Measurements from ENCODE around the gene MSI1. TPM values are rescaled to one million over a fixed set of nuclear protein-coding genes. Genes with fewer than 3 reads are reported as not detected.
"Not testable (repeated sequence)": the region's sequence is repeated elsewhere in the genome, so short reads cannot be mapped to it uniquely, and the experiment has no call there.

The MSI1 gene
- total RNA-seq, 2 experiments from 2014 or later, result 0.07 TPM; not detected in 1

DNA sequence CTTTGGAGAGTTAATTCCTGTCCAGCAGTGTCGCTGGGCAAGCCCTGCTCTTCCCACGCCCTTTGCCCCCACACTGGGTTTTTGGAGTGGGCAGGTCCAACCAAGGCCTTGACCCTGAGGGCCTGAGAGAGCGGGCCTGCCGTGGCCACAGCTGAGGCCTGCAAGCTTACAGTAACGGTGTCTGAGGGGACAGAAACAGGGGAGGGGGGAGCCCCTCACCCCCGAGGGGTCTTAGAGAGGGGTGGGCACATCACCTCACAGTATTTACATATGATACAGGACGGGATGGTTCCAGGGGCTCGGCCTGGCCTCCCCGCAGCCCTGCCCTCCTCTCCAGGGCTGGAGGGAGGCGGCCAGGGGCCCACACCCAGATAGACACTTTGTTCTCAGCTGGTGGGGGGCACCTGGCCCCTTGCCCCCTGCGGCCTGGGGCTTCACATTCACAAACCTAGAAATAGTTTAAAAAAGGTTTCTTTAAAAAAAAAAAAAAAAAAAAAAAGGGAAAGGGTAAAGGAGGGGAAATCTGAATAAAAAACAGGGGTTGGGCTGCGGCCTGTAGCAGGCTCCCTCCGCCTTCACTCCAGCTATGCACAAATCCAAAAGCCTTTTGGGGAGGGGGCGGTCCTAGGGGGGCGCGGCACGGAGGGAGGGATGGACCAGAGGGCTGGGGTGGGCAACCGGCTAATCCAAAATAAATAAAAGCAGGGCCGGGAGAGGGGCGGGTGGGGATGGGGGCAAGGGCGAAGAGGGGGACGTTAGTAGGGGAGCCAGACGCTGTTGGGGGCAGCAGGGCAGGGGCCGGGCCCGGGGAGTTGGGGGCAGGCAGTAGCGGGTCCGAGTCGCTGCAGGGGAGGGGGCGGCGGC is 26.6 kb downstream of the MSI1 start:
- Mint-ChIP-seq H3K4me3 (no peak overlapping the region), H3K36me3 (peaks cover 5% of the 10 kb centered on the region), H3K4me1 (no peaks in the 10 kb centered on the region), H3K9me3 (ENCODE audit: low read depth) (peaks cover 8% of the 10 kb centered on the region), H3K27me3 (peaks cover 8% of the 10 kb centered on the region), H3K27ac (no peak overlapping the region)
- ATAC-seq, result no peak
- no peak for DNase-seq
- CTCF ChIA-PET, result no interaction called here

DNA sequence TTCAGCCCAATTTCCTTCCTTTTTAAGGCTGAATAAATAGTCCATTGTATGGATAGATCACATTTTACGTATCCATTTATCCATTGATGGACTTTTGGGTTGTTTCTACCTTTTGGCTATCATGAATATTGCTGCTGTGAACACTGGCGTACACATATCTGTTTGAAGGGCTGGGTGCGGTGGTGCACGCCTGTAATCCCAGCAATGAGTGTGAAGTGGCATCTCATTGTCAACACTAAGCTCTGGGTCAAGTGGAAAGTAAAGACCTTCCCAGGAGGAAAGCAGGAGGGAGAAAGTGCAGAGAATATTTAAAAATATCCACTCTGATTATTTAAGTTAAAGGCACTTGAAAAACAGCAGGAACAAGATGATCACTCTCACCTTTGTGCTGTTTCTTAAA is 29.7 kb downstream of the MSI1 start:
- CTCF ChIA-PET, result interaction anchor here (1.1 kb wide), 1 partner anchor 117 kb away, joined by 3 read pairs; no protein-coding TSS in a partner anchor
- ATAC-seq, result no peak
- Mint-ChIP-seq H3K9me3 (ENCODE audit: low read depth) (peaks cover 8% of the 10 kb centered on the region), H3K27ac (no peak overlapping the region), H3K4me3 (no peak overlapping the region), H3K27me3 (peaks cover 8% of the 10 kb centered on the region), H3K36me3 (peaks cover 10% of the 10 kb centered on the region), H3K4me1 (no peaks in the 10 kb centered on the region)
- DNase-seq, result no peak

DNA sequence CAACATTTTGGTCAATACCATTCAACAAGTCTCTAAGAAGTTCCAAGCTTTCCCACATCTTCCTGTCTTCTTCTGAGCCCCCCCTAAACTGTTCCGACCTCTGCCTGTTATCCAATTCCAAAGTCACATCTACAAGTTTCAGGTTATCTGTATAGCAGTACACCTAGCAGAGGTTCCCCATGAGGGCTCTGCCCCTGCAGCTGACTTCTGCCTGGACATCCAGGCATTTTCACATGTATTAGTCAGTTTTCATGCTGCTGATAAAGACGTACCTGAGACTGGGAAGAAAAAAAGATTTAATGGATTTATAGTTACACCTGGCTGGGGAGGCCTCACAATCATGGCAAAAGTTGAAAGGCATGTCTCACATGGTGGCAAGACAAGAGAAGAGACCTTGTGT is 31.2 kb downstream of the MSI1 start:
- H3K4me3 Mint-ChIP-seq, result no peak overlapping the region
- no peak for ATAC-seq
- CTCF ChIA-PET, result interaction anchor here (1.3 kb wide), 1 partner anchor 29 kb away, joined by 3 read pairs; no protein-coding TSS in a partner anchor

DNA sequence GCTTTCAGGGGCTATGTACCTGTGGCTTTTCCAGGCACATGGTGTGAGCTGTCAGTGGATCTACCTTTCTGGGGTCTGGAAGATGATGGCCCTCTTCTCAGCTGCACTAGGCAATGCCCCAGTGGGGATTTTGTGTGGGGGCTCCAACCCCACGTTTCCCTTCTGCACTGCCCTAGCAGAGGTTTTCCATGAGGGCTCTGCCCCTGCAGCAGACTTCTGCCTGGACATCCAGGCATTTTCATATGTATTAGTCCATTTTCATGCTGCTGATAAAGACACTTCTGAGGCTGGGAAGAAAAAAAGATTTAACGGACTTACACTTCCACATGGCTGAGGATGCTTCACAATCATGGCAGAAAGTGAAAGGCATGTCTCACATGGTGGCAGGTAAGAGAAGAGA is 32.6 kb downstream of the MSI1 start:
- H3K27me3 Mint-ChIP-seq; H3K27ac Mint-ChIP-seq; H3K9me3 Mint-ChIP-seq (ENCODE audit: low read depth); ATAC-seq; H3K4me3 Mint-ChIP-seq; DNase-seq; H3K4me1 Mint-ChIP-seq: not testable (repeated sequence)
- CTCF ChIA-PET, result interaction anchor here (0.6 to 1.2 kb wide), 2 partner anchors 35 to 93 kb away, joined by 3 to 4 read pairs; no protein-coding TSS in a partner anchor
- H3K36me3 Mint-ChIP-seq, result peaks cover 10% of the 10 kb centered on the region

More for the DNA sequence above, 31.2 kb downstream of the MSI1 start:
- H3K9me3 Mint-ChIP-seq (ENCODE audit: low read depth), result peaks cover 8% of the 10 kb centered on the region
- peaks cover 10% of the 10 kb centered on the region for H3K36me3 Mint-ChIP-seq
- H3K4me1 Mint-ChIP-seq, result no peaks in the 10 kb centered on the region
- no peak for DNase-seq
- H3K27ac Mint-ChIP-seq, result no peak overlapping the region
- peaks cover 8% of the 10 kb centered on the region for H3K27me3 Mint-ChIP-seq

DNA sequence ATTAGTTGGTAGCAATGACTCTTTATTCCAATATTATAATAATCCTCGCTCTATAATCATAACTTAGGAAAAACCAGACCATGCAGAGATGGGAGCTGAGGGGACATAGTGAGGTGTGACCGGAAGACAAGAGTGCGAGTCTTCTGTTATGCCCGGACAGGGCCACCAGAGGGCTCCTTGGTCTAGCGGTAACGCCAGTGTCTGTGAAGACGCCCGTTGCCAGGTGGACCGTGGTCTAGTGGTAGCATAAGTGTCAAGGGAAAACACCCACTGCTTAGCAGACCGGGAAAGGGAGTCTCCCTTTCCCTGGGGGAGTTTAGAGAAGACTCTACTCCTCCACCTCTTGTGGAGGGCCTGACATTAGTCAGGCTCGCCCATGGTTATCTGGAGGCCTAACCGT is 33.5 kb downstream of the MSI1 start:
- not testable (repeated sequence) for H3K4me1 Mint-ChIP-seq; ATAC-seq; H3K9me3 Mint-ChIP-seq (ENCODE audit: low read depth); H3K4me3 Mint-ChIP-seq; H3K27me3 Mint-ChIP-seq; H3K27ac Mint-ChIP-seq
- peak; percentile 60 for DNase-seq
- H3K36me3 Mint-ChIP-seq, result peaks cover 10% of the 10 kb centered on the region
- CTCF ChIA-PET, result interaction anchor here (0.7 to 1.6 kb wide), 4 partner anchors 8 to 94 kb away, joined by 3 to 4 read pairs (median 4); partner anchors contain the start of genes PLA2G1B, RNU4-1 and SIRT4

DNA sequence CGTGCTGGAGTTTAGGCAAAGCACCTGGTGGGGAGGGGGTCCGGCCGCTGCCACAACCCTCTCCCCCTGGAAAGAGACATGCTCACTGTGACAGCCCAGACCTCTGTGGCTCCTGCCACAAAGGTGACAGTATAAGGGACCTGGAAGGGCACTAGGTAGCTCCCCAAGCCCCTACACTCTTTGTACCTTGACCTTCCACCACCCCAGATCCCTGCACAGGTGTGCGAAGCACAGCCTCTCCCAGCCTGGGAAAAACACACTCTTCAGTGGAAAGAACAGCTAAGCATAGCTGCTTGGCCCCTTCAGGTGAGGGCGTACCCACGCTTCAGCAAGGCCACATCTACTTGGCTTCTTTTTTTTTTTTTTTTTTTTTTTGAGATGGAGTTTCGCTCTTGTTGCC is 36.4 kb downstream of the MSI1 start:
- no peaks in the 10 kb centered on the region for H3K4me1 Mint-ChIP-seq
- CTCF ChIA-PET, result interaction anchor here (1.1 kb wide), 1 partner anchor 15 kb away, joined by 3 read pairs; no protein-coding TSS in a partner anchor
- no peak overlapping the region for H3K4me3 Mint-ChIP-seq
- H3K27ac Mint-ChIP-seq, result no peak overlapping the region
- peaks cover 6% of the 10 kb centered on the region for H3K36me3 Mint-ChIP-seq
- DNase-seq, result no peak
- no peak for ATAC-seq
- H3K27me3 Mint-ChIP-seq, result peaks cover under 1% of the 10 kb centered on the region
- H3K9me3 Mint-ChIP-seq (ENCODE audit: low read depth), result peaks cover 2% of the 10 kb centered on the region

DNA sequence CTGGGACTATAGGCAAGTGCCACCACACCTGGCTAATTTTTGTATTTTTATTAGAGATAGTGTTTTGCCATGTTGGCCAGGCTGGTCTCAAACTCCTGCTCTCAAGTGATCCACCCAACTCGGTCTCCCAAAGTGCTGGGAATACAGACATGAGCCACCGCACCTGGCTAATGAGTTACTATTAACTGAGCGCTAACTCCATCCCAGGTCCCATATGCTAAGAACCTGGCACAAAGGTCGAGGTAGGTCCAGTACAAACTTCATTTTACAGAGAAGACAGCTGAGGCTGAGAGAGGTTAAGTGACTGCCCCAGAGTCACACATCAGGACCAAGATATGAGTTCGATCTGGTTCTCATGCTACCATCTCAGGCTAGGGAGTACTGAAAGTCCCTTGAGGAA is 36.9 kb downstream of the MSI1 start:
- no peak for DNase-seq
- Mint-ChIP-seq H3K9me3 (ENCODE audit: low read depth) (no peaks in the 10 kb centered on the region), H3K4me1 (no peaks in the 10 kb centered on the region), H3K27ac (no peak overlapping the region), H3K36me3 (peaks cover 3% of the 10 kb centered on the region), H3K27me3 (no peaks in the 10 kb centered on the region), H3K4me3 (no peak overlapping the region)
- CTCF ChIA-PET, result no interaction called here
- no peak for ATAC-seq

DNA sequence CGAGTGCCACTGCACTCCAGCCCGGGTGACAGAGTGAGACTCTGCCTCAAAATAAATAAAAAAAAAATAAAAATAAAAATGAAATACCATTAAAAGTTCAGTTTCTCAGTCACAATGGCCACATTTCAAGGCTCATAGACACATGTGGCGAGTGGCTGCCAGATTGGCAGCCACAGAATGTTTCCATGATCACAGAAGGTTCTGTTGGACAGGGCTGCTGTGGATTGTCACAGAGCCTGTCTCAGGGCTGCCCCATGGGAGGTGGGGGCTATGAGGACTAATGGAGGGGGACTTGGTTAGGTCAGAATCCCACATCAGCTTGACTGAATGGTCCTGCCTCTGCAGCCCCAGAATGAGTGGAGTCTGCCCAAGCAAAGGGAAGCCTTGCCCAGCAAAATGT is 37.6 kb downstream of the MSI1 start:
- Mint-ChIP-seq H3K27ac (no peak overlapping the region), H3K4me3 (no peak overlapping the region), H3K9me3 (ENCODE audit: low read depth) (no peaks in the 10 kb centered on the region), H3K36me3 (no peaks in the 10 kb centered on the region), H3K27me3 (no peaks in the 10 kb centered on the region), H3K4me1 (no peaks in the 10 kb centered on the region)
- CTCF ChIA-PET, result no interaction called here
- DNase-seq (no peak), ATAC-seq (no peak)

DNA sequence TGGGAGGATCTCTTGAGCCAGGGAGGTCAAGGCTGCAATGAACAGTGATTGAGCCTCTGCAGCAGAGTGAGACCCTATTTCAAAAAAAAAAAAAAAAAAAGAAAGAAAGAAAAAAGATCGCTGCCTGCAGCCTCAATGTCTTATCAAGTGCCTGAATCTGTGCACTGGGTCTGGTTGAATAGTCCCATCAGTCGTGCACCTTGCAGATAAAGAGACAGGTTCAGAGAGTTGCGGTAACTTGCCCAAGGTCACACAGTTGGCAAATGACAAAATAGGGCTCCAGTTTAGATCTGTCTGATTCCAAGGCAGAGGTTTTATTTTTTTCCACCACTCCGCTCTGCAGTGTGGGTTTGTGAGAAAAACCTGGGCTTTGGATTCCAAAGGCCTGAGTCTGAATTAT is 40.7 kb downstream of the MSI1 start:
- Mint-ChIP-seq H3K4me1 (peaks cover 9% of the 10 kb centered on the region), H3K9me3 (ENCODE audit: low read depth) (no peaks in the 10 kb centered on the region), H3K36me3 (no peaks in the 10 kb centered on the region), H3K27ac (no peak overlapping the region), H3K27me3 (peaks cover 8% of the 10 kb centered on the region), H3K4me3 (no peak overlapping the region)
- DNase-seq (no peak), ATAC-seq (no peak)
- CTCF ChIA-PET, result no interaction called here

DNA sequence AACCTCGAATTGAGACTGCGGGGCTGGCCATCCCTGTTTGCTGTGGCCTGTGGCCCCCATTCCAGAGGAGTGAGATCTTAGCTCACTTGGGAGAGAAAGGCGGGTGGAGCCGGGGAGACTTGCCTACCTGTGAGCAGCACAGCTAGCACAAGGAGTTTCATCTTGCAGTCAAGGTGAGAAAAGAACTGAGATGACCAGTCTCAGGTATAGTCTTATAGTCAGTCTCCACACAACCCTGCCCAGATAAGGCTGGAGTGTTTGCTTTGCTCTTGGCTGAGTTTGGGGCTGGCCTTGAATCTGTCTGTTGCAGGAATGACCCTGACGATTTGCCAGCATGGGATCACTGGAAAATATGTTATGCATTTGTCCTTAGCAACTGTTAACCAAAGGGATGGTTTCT is 41.4 kb downstream of the MSI1 start, which contains the start of gene PLA2G1B:
Gene PLA2G1B, minus strand, starts transcription at position 187 of the 400 bp plus-strand sequence. Its CDS starts 26 bp downstream, at position 161.
- ATAC-seq, result no peak
- no peak for DNase-seq
- H3K36me3 Mint-ChIP-seq, result no peaks in the 10 kb centered on the region
- no peak within 1 kb of the TSS for H3K27ac Mint-ChIP-seq
- CTCF ChIA-PET, result interaction anchor here (0.6 to 2.0 kb wide), 9 partner anchors 8 to 322 kb away, joined by 3 to 9 read pairs (median 4); no protein-coding TSS in a partner anchor
- no peak within 1 kb of the TSS for H3K4me3 Mint-ChIP-seq
- H3K27me3 Mint-ChIP-seq, result peaks cover 8% of the 10 kb centered on the region
- H3K9me3 Mint-ChIP-seq (ENCODE audit: low read depth), result no peaks in the 10 kb centered on the region
- H3K4me1 Mint-ChIP-seq, result peaks cover 9% of the 10 kb centered on the region

DNA sequence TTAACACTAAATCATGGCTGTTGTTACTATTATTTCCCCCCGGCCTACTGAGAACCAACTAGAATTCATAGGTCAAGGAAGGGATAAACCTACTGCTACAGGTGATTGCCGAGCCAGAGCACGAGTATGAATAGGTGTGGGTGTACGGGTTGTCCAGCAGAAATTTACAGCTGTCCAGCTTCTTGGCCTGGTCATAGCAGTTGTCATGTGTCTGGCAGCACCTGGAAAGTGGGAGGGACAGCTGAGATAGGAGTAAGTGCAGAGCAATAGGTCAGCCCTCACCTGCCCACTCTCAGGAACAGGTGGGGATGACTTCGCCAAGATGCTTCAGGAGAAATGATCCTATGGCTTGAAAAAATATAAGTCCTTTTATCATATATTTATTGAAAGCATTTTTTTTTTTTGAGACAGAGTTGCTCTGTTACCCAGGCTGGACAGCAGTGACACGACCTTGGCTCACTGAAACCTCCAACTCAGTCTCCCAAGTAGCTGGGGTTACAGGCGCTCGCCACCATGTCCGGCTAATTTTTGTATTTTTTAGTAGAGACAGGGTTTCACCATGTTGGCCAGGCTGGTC is 44.0 kb downstream of the MSI1 start:
- Mint-ChIP-seq H3K27ac (no peak overlapping the region), H3K27me3 (peaks cover 8% of the 10 kb centered on the region), H3K4me3 (peak overlapping the region; percentile 81), H3K9me3 (ENCODE audit: low read depth) (no peaks in the 10 kb centered on the region), H3K4me1 (peaks cover 9% of the 10 kb centered on the region), H3K36me3 (no peaks in the 10 kb centered on the region)
- CTCF ChIA-PET, result interaction anchor here (0.7 to 2.4 kb wide), 7 partner anchors 8 to 324 kb away, joined by 3 to 7 read pairs (median 4); partner anchors contain the start of gene SIRT4
- DNase-seq, result no peak
- no peak for ATAC-seq

DNA sequence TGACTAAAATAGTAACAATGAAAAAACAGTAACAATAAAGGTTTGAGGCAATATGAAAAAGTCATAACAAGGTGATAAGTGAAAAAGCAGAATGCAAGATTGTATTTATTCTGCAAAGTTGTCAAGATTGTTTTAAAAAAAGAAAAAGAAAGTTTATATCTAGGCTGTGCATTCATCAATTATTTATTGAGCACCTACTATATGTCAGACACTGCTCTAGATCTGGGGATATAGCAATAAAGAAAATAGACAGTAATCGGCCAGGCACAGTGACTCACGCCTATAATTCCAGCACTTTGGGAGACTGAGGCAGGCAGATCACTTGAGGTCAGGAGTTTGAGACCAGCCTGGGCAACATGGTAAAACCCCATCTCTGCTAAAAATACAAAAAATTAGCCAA is 45.2 kb downstream of the MSI1 start:
- CTCF ChIA-PET, result interaction anchor here (0.6 to 2.4 kb wide), 3 partner anchors 22 to 143 kb away, joined by 4 to 7 read pairs (median 6); partner anchors contain the start of gene SIRT4
- no peak for ATAC-seq
- H3K36me3 Mint-ChIP-seq, result no peaks in the 10 kb centered on the region
- H3K4me3 Mint-ChIP-seq, result no peak overlapping the region
- no peak overlapping the region for H3K27ac Mint-ChIP-seq
- no peak for DNase-seq
- no peaks in the 10 kb centered on the region for H3K9me3 Mint-ChIP-seq (ENCODE audit: low read depth)
- peaks cover 9% of the 10 kb centered on the region for H3K4me1 Mint-ChIP-seq
- H3K27me3 Mint-ChIP-seq, result peaks cover 8% of the 10 kb centered on the region

DNA sequence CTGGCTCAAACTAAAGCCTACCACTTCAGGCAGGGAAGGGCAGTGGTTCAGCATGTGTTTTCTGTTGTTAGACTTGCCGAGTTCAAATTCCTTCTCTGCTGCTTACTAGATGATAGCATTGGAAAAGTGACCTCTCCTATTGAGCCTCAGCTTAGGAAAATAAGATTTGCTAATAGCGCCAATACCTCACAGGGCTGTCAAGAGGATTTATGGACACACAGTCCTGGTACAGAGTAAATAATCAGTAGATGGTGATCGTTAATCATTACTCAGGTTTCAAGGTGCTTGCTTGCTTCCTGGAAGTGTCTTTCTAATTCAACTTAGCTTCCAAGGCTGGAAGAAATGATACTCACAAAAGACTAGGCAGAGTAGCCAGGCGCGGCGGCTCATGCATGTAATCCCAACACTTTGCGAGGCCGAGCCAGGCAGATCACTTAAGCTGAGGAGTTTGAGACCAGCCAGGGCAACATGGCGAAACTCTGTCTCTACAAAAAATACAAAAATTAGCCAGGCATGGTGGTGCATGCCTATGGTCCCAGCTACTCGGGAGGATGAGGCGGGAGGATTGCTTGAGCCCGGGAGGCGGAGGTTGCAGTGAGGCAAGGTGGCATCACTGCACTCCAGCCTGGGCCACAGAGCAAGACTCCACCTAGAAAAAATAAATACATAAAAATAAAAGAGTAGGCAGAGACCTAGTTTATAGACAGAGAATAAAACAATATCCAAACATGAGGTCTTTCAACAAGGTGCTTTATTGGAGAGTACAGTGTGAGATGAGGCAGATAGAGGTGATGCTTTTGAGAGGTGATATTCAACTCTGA is 47.4 kb downstream of the MSI1 start:
- CTCF ChIA-PET, result interaction anchor here (1.4 to 2.3 kb wide), 2 partner anchors 19 to 109 kb away, joined by 4 to 10 read pairs; partner anchors contain the start of gene SIRT4
- Mint-ChIP-seq H3K4me1 (peaks cover 21% of the 10 kb centered on the region), H3K9me3 (ENCODE audit: low read depth) (no peaks in the 10 kb centered on the region), H3K4me3 (no peak overlapping the region), H3K27me3 (peaks cover 8% of the 10 kb centered on the region), H3K36me3 (no peaks in the 10 kb centered on the region), H3K27ac (no peak overlapping the region)
- no peak for ATAC-seq
- DNase-seq, result no peak

Data from activated CD8-positive, alpha-beta memory T cell treated with anti-CD3 and anti-CD28 coated beads, Interleukin-2, amount 10 ng/mL, durations not matched to agents 7 days and 5 days (primary cell).